Hepatocyte (in vitro differentiated cells): ENCODE results near the gene CEP135. TPM values are rescaled to one million over a fixed set of nuclear protein-coding genes. Genes with fewer than 3 reads are reported as not detected.

ENCODE experiments used
- DNase-seq: peaks from one replicate; pipeline ENCODE4 v3.0.0-alpha.2; 2016; ENCODE audit warnings: low spot score
- H2AFZ ChIP-seq: fragments of 200-600 bp; sonication (generic); 2 replicates; pipeline ENCODE4 v1.6.0; 2016; ENCODE audit warnings: antibody characterized with exemption, mild to moderate bottlenecking
- H3K27ac ChIP-seq: fragments of 200-600 bp; sonication (generic); 2 replicates; pipeline ENCODE4 v1.5.1; 2016; ENCODE audit warnings: mild to moderate bottlenecking
- H3K27me3 ChIP-seq: fragments of 200-600 bp; sonication (generic); 2 replicates; pipeline ENCODE4 v1.6.1; 2016
- H3K36me3 ChIP-seq: fragments of 200-600 bp; sonication (generic); replicated peaks from 2 replicates; pipeline ENCODE4 v1.5.1; 2016; ENCODE audit warnings: low read depth; ENCODE audit not compliant: insufficient read depth
- H3K4me1 ChIP-seq: fragments of 200-600 bp; sonication (generic); 2 replicates; pipeline ENCODE4 v1.5.1; 2016; ENCODE audit warnings: mild to moderate bottlenecking, moderate library complexity; ENCODE audit not compliant: insufficient read depth
- H3K4me2 ChIP-seq: fragments of 200-600 bp; sonication (generic); 2 replicates; pipeline ENCODE4 v1.6.0; 2016
- H3K4me3 ChIP-seq: fragments of 200-600 bp; sonication (generic); 2 replicates; pipeline ENCODE4 v1.5.1; 2016; ENCODE audit warnings: mild to moderate bottlenecking
- H3K79me2 ChIP-seq: fragments of 200-600 bp; sonication (generic); 2 replicates; pipeline ENCODE4 v1.6.0; 2017; ENCODE audit warnings: mild to moderate bottlenecking
- H3K9me2 ChIP-seq: fragments of 200-600 bp; sonication (generic); replicated peaks from 2 replicates; pipeline ENCODE4 v1.6.0; 2017; ENCODE audit warnings: mild to moderate bottlenecking; ENCODE audit not compliant: insufficient read depth
- H3K9me3 ChIP-seq: fragments of 200-600 bp; sonication (generic); 2 replicates; pipeline ENCODE4 v1.5.1; 2016; ENCODE audit warnings: low read depth, mild to moderate bottlenecking
- H4K20me1 ChIP-seq: fragments of 200-600 bp; sonication (generic); 2 replicates; pipeline ENCODE4 v1.6.0; 2016; ENCODE audit warnings: mild to moderate bottlenecking; ENCODE audit not compliant: insufficient read depth, poor library complexity, severe bottlenecking
- CTCF ChIP-seq: fragments of 200-600 bp; sonication (generic); IDR thresholded peaks from 2 replicates; pipeline ENCODE4 v1.5.1; 2016; ENCODE audit warnings: antibody characterized with exemption, mild to moderate bottlenecking; ENCODE audit not compliant: poor library complexity
- EZH2 ChIP-seq: fragments of 200-600 bp; sonication (generic); IDR thresholded peaks from 2 replicates; pipeline ENCODE4 v1.6.1; 2016; ENCODE audit warnings: antibody characterized with exemption, mild to moderate bottlenecking, borderline replicate concordance
- EZH2phosphoT487 ChIP-seq: fragments of 200-600 bp; sonication (generic); IDR thresholded peaks from one replicate; pipeline ENCODE4 v1.6.1; 2018; ENCODE audit warnings: antibody characterized with exemption, mild to moderate bottlenecking, low read depth, moderate library complexity; ENCODE audit not compliant: unreplicated experiment, severe bottlenecking
- WGBS: methylation state at CpG from one replicate; pipeline ENCODE4 v1.1.6; 2016; ENCODE audit warnings: low lambda C conversion rate; ENCODE audit errors: missing lambda C conversion rate; 5-methylcytosine and 5-hydroxymethylcytosine counted together
- polyA plus RNA-seq: library from polyadenylated mRNA; unstranded; fragments of >200 nt; fragmentation: Nextera tagmentation; extraction: Ambion mirVana; gene quantifications from 2 replicates; pipeline ENCODE4 v1.2.1, GENCODE V29; 2016
- total RNA-seq: library from RNA; depleted of rRNA; stranded (reverse); fragments of >200 nt; gene quantifications from 2 replicates; pipeline ENCODE4 v1.2.3, GENCODE V29; 2014

CEP135 gene
- total and polyA plus RNA-seq, 2 experiments from 2014 or later: 3.1 to 7.7 TPM

- peak overlapping the region; percentile 76 for H3K4me3 ChIP-seq
- TF ChIP-seq EZH2phosphoT487 (no peak), EZH2 (no peak), CTCF (no peak)
- no peaks in the 10 kb centered on the region for H3K9me2 ChIP-seq
- H3K4me2 ChIP-seq: peak overlapping the region; percentile 75
- no peaks in the 10 kb centered on the region for H4K20me1 ChIP-seq
- H3K4me1 ChIP-seq: peaks cover 4% of the 10 kb centered on the region
- H3K27me3 ChIP-seq: no peaks in the 10 kb centered on the region
- WGBS: 45% methylated on average over 2 of the region's 2 CpGs
- peak overlapping the region; percentile 82 for H3K27ac ChIP-seq
- no peaks in the 10 kb centered on the region for H3K9me3 ChIP-seq
- H2AFZ ChIP-seq: peak overlapping the region; percentile 68
- no peak for DNase-seq
- peaks cover 45% of the 10 kb centered on the region for H3K79me2 ChIP-seq
- no peaks in the 10 kb centered on the region for H3K36me3 ChIP-seq
Observed at GRCh38 chr4:56050625-56051024, 101.9 kb downstream of the CEP135 start.

- no peak for DNase-seq
- Histone ChIP-seq H3K27ac (no peak overlapping the region), H3K9me3 (no peaks in the 10 kb centered on the region), H3K4me1 (peaks cover 10% of the 10 kb centered on the region), H2AFZ (no peak overlapping the region), H3K79me2 (peaks cover 51% of the 10 kb centered on the region), H3K9me2 (no peaks in the 10 kb centered on the region), H3K4me2 (peak overlapping the region; percentile 75), H3K27me3 (no peaks in the 10 kb centered on the region), H3K36me3 (no peaks in the 10 kb centered on the region), H4K20me1 (no peaks in the 10 kb centered on the region), H3K4me3 (no peak overlapping the region)
- WGBS: 83% methylated on average over 7 of the region's 7 CpGs
- TF ChIP-seq CTCF: no peak
- no peak for TF ChIP-seq EZH2
- no peak for TF ChIP-seq EZH2phosphoT487
Observed at GRCh38 chr4:56051029-56051709, 102.4 kb downstream of the CEP135 start.

- H3K4me2 ChIP-seq: no peak overlapping the region
- H3K27ac ChIP-seq: no peak overlapping the region
- H4K20me1 ChIP-seq: no peaks in the 10 kb centered on the region
- no peaks in the 10 kb centered on the region for H3K9me3 ChIP-seq
- TF ChIP-seq EZH2phosphoT487: no peak
- no peak for TF ChIP-seq CTCF
- TF ChIP-seq EZH2: no peak
- H3K79me2 ChIP-seq: peaks cover 56% of the 10 kb centered on the region
- no peak overlapping the region for H2AFZ ChIP-seq
- H3K4me1 ChIP-seq: peaks cover 14% of the 10 kb centered on the region
- no peak for DNase-seq
- no peaks in the 10 kb centered on the region for H3K9me2 ChIP-seq
- WGBS: 90% methylated on average over 1 of the region's 1 CpG
- no peak overlapping the region for H3K4me3 ChIP-seq
- no peaks in the 10 kb centered on the region for H3K27me3 ChIP-seq
- H3K36me3 ChIP-seq: no peaks in the 10 kb centered on the region
Observed at GRCh38 chr4:56051710-56052075, 102.9 kb downstream of the CEP135 start.
